ENCODE data around the gene HOGA1.

DNA sequence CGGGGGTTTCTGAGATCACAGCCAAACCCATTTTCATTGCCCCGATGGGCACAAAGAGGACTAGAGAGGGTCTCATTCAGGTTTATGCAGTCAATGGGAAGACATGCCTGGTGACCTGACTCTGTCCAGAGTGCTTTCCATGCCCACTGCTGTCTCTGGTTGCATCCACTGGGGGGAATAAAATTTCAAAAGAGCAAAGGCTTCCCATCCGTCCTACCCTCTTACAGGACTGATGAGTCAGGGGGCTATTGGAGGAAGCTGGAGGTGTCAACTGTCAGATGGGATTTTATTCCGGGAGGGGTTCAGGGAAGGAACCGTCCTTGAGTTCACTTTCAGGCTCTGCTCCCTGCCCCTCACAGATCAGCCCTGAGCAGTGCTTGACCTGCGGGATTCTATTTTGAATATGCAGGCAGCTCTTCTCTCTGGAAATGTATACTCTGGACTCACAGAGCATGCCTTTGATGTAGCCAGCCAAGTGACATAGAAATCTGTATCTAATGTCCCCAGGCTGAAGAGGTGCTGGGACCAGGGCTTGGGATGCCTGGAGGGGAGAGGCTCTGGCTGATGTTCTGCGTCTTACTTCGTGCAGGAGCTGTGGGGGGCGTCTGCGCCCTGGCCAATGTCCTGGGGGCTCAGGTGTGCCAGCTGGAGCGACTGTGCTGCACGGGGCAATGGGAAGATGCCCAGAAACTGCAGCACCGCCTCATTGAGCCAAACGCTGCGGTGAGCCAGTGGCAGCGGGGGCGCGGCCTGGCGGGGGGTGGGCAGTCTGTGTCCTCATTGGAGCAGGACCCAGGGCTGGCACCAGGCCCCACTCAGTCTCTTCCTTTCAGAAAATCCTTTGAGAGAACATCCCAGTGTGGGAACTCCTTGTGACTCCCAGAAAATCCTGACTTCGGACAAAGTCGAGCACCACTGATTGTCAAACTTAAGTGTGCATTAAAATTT is 17.4 kb downstream of the HOGA1 start:
- TF ChIP-seq, protein P1, sequence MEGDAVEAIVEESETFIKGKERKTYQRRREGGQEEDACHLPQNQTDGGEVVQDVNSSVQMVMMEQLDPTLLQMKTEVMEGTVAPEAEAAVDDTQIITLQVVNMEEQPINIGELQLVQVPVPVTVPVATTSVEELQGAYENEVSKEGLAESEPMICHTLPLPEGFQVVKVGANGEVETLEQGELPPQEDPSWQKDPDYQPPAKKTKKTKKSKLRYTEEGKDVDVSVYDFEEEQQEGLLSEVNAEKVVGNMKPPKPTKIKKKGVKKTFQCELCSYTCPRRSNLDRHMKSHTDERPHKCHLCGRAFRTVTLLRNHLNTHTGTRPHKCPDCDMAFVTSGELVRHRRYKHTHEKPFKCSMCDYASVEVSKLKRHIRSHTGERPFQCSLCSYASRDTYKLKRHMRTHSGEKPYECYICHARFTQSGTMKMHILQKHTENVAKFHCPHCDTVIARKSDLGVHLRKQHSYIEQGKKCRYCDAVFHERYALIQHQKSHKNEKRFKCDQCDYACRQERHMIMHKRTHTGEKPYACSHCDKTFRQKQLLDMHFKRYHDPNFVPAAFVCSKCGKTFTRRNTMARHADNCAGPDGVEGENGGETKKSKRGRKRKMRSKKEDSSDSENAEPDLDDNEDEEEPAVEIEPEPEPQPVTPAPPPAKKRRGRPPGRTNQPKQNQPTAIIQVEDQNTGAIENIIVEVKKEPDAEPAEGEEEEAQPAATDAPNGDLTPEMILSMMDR (IDR thresholded peaks at IDR 0.05): no peak
- TF ChIP-seq ZFX (IDR thresholded peaks at IDR 0.05; ENCODE audit: borderline replicate concordance): no peak
